Left ventricle myocardium superior (tissue), 1 donor: ENCODE measurements around the gene DPP7. TPM values are rescaled to one million over a fixed set of nuclear protein-coding genes. Genes with fewer than 3 reads are reported as not detected.

Experiments
- ATAC-seq: fragments of 200-7000 bp; cut with Tn5 transposase; one replicate; pipeline ENCODE4 v1.9.1; 2020; ENCODE audit warnings: mild to moderate bottlenecking, moderate library complexity
- DNase-seq: peaks from one replicate; pipeline ENCODE4 v3.0.0-alpha.2; 2020
- intact Hi-C: fragments of 100-400 bp; cut with micrococcal nuclease; formaldehyde crosslinking; loops from one replicate; pipeline ENCODE4 v1.11.0; 2022
- total RNA-seq: library from RNA; stranded (reverse); fragmentation: NEBNext Ultra II Directional; extraction: Animal tissue kit (Norgen Biotek cat#: 25700); gene quantifications from one replicate; pipeline ENCODE4 v1.2.1, GENCODE V29; 2021
- donor health status: DM: no; HTN: yes; CAD: no; lungs with severe emphysema.

Gene DPP7
- total RNA-seq, 1 donor from 2014 or later, result 155 TPM

GRCh38 chr9:137116027-137116507 is 1.5 kb upstream of the DPP7 start:
- intact Hi-C loops, result no loop called here
- DNase-seq, result peak; percentile 57
- ATAC-seq, result peak; percentile 59

GRCh38 chr9:137115394-137116026 is 977 bp upstream of the DPP7 start:
- ATAC-seq (peak; percentile 3), DNase-seq (no peak)
- intact Hi-C loops, result no loop called here

GRCh38 chr9:137114220-137114612 is 317 bp downstream of the DPP7 start:
- DNase-seq (no peak), ATAC-seq (no peak)
- intact Hi-C loops, result no loop called here

- intact Hi-C loops, result no loop called here
- DNase-seq (peak; percentile 54), ATAC-seq (no peak)
Measured at GRCh38 chr9:137113385-137114159, 961 bp downstream of the DPP7 start.

GRCh38 chr9:137112564-137113384 is 1.8 kb downstream of the DPP7 start:
- intact Hi-C loops, result no loop called here
- DNase-seq (peak; percentile 25), ATAC-seq (no peak)

GRCh38 chr9:137111788-137112563 is 2.6 kb downstream of the DPP7 start:
- intact Hi-C loops, result no loop called here
- ATAC-seq (no peak), DNase-seq (no peak)

GRCh38 chr9:137110911-137111787 is 3.4 kb downstream of the DPP7 start:
- DNase-seq (no peak), ATAC-seq (no peak)
- intact Hi-C loops, result no loop called here

GRCh38 chr9:137110147-137110910 is 4.2 kb downstream of the DPP7 start:
- DNase-seq (no peak), ATAC-seq (no peak)
- intact Hi-C loops, result no loop called here

GRCh38 chr9:137109250-137110146 is 5.0 kb downstream of the DPP7 start:
- ATAC-seq, result peak; percentile 6
- no peak for DNase-seq
- intact Hi-C loops, result no loop called here

- DNase-seq (no peak), ATAC-seq (no peak)
- intact Hi-C loops, result no loop called here
Measured at GRCh38 chr9:137108608-137109249, 5.8 kb downstream of the DPP7 start.

GRCh38 chr9:137107982-137108381 is 6.6 kb downstream of the DPP7 start:
- ATAC-seq, result no peak
- intact Hi-C loops, result no loop called here
- peak; percentile 19 for DNase-seq

- intact Hi-C loops, result no loop called here
- ATAC-seq (no peak), DNase-seq (no peak)
Measured at GRCh38 chr9:137107312-137107921, 7.1 kb downstream of the DPP7 start.

- DNase-seq, result no peak
- intact Hi-C loops, result no loop called here
- no peak for ATAC-seq
Measured at GRCh38 chr9:137106662-137107250, 7.8 kb downstream of the DPP7 start.

- ATAC-seq, result no peak
- intact Hi-C loops, result no loop called here
- peak; percentile 15 for DNase-seq
Measured at GRCh38 chr9:137105814-137106661, 8.5 kb downstream of the DPP7 start.
